SK-N-SH treated with all-trans-retinoic acid at 6 μM for 48 hours (cell line): Measurements from ENCODE around the gene SFR1.

Experiments used
- ATAC-seq: fragments of 200-7000 bp; cut with Tn5 transposase; 3 replicates; pipeline ENCODE4 v1.9.1; 2020; ENCODE audit warnings: mild to moderate bottlenecking, moderate library complexity
- ARNTL ChIP-seq: fragments of 450-650 bp; formaldehyde crosslinking; IDR thresholded peaks from 2 replicates; pipeline ENCODE4 v1.5.0; 2020; ENCODE audit warnings: low read depth, mild to moderate bottlenecking, moderate library complexity, borderline replicate concordance
- BACH2 ChIP-seq: fragments of 250-450 bp; sonication (Bioruptor Pico); IDR thresholded peaks from 2 replicates; pipeline ENCODE4 v1.9.0; 2021; ENCODE audit warnings: mild to moderate bottlenecking, borderline replicate concordance
- CSDC2 ChIP-seq: fragments of 250-450 bp; sonication (Bioruptor Pico); IDR thresholded peaks from 2 replicates; pipeline ENCODE4 v1.5.0; 2020; ENCODE audit warnings: mild to moderate bottlenecking, moderate library complexity
- CSRNP3 ChIP-seq: fragments of 250-450 bp; sonication (Bioruptor Pico); IDR thresholded peaks from 2 replicates; pipeline ENCODE4 v1.5.1; 2021; ENCODE audit warnings: mild to moderate bottlenecking, moderate library complexity
- GLIS3 ChIP-seq: fragments of 250-450 bp; sonication (Bioruptor Pico); IDR thresholded peaks from 2 replicates; pipeline ENCODE4 v1.5.0; 2020; ENCODE audit warnings: mild to moderate bottlenecking, moderate library complexity
- ISL1 ChIP-seq: fragments of 250-450 bp; sonication (Bioruptor Pico); IDR thresholded peaks from 2 replicates; pipeline ENCODE4 v2.1.2; 2022; ENCODE audit warnings: mild to moderate bottlenecking, moderate library complexity
- OSR1 ChIP-seq: fragments of 250-450 bp; sonication (Bioruptor Pico); IDR thresholded peaks from 2 replicates; pipeline ENCODE4 v1.8.0; 2022; ENCODE audit warnings: moderate library complexity, mild to moderate bottlenecking, inconsistent platforms
- PATZ1 ChIP-seq: fragments of 250-450 bp; sonication (Bioruptor Pico); IDR thresholded peaks from 2 replicates; pipeline ENCODE4 v1.8.0; 2020; ENCODE audit warnings: mild to moderate bottlenecking, moderate library complexity, borderline replicate concordance
- POU6F1 ChIP-seq: fragments of 250-450 bp; sonication (Bioruptor Pico); IDR thresholded peaks from 2 replicates; pipeline ENCODE4 v1.8.0; 2021; ENCODE audit warnings: low read depth, mild to moderate bottlenecking, moderate library complexity, borderline replicate concordance
- PPARA ChIP-seq: fragments of 250-450 bp; sonication (Bioruptor Pico); IDR thresholded peaks from 2 replicates; pipeline ENCODE4 v1.5.0; 2020; ENCODE audit warnings: mild to moderate bottlenecking, borderline replicate concordance
- RARB ChIP-seq: fragments of 250-450 bp; sonication (Bioruptor Pico); IDR thresholded peaks from 2 replicates; pipeline ENCODE4 v1.8.0; 2021; ENCODE audit warnings: mild to moderate bottlenecking, moderate library complexity
- TSHZ2 ChIP-seq: fragments of 250-450 bp; sonication (Bioruptor Pico); IDR thresholded peaks from 2 replicates; pipeline ENCODE4 v1.5.0; 2020; ENCODE audit warnings: mild to moderate bottlenecking, moderate library complexity
- ZC3H10 ChIP-seq: fragments of 250-450 bp; sonication (Bioruptor Pico); IDR thresholded peaks from 2 replicates; pipeline ENCODE4 v1.5.1; 2021; ENCODE audit warnings: mild to moderate bottlenecking, moderate library complexity
- ZFP30 ChIP-seq: fragments of 450-650 bp; formaldehyde crosslinking; IDR thresholded peaks from 2 replicates; pipeline ENCODE4 v1.5.0; 2022; ENCODE audit warnings: mild to moderate bottlenecking, moderate library complexity
- ZNF565 ChIP-seq: fragments of 450-650 bp; formaldehyde crosslinking; conservative IDR thresholded peaks from 2 replicates; pipeline ENCODE4 v1.5.0; 2020; ENCODE audit warnings: low read depth, mild to moderate bottlenecking, moderate library complexity
- ZNF70 ChIP-seq: fragments of 450-650 bp; formaldehyde crosslinking; IDR thresholded peaks from 2 replicates; pipeline ENCODE4 v1.5.0; 2020; ENCODE audit warnings: mild to moderate bottlenecking, moderate library complexity
- ZNF8 ChIP-seq: fragments of 450-650 bp; formaldehyde crosslinking; IDR thresholded peaks from 2 replicates; pipeline ENCODE4 v1.5.0; 2020; ENCODE audit warnings: mild to moderate bottlenecking, moderate library complexity
- TF ChIP-seq, protein P1 (sequence below): fragments of 250-450 bp; sonication (Bioruptor Pico); IDR thresholded peaks from 2 replicates; pipeline ENCODE4 v1.5.1; 2020; ENCODE audit warnings: low read depth, mild to moderate bottlenecking, moderate library complexity

Gene SFR1

DNA sequence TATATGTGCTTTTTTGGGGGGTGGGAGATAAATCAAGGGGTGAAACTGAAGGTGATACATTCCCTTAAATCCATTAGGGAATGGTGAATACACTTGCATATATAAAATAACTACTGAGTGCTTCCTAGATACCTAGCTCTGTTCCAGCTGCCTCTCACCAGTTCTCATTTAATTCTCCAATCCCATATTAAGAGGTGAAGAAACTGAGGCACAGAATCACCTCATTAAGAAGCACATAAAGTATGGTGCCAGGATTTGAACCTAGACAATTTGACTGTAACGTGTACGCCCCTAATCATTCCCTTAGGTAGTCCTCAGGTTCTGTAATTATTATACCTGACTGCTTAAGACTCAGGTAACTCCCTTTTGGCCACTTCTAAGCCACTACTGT, 1.5 kb upstream of the SFR1 start:
- no peak for TF ChIP-seq TSHZ2 (CRISPR knock-in tag)
- TF ChIP-seq CSDC2 (CRISPR knock-in tag): 0 out of 2 replicates have a peak, but pooled peaks have one; percentile 21
- TF ChIP-seq, protein P1, sequence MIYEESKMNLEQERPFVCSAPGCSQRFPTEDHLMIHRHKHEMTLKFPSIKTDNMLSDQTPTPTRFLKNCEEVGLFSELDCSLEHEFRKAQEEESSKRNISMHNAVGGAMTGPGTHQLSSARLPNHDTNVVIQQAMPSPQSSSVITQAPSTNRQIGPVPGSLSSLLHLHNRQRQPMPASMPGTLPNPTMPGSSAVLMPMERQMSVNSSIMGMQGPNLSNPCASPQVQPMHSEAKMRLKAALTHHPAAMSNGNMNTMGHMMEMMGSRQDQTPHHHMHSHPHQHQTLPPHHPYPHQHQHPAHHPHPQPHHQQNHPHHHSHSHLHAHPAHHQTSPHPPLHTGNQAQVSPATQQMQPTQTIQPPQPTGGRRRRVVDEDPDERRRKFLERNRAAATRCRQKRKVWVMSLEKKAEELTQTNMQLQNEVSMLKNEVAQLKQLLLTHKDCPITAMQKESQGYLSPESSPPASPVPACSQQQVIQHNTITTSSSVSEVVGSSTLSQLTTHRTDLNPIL (CRISPR knock-in tag): no peak
- ATAC-seq: no peak

DNA sequence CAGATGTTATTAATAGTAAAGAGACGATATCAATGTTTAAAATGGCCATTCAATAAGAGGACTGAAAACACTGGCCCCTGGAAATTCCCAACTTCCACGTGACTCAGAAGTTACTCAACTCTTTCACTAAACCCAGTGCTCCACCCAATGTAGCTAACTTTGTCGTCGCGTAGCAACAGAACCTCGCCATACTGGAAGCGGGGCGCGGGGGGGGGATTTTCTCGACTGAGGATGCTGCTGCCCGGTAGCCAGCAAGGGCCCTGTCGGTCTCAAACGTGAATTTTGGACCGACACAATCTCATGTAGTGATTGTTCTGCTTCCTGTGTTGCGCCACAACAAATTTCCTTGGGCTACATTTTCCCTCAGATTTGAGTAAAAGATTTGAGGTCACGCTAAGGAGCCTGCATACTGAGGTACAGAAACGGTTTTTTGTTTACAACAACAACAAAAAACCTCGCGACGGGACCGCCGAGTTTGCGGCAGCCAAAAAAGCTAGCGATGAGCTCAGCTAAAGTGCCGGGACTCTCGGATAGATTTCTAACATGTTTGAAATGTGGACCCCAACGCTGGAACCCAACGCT, 977 bp upstream of the SFR1 start:
- TF ChIP-seq BACH2 (no peak), PATZ1 (CRISPR knock-in tag) (peak; percentile 82; the same call in 1 of the 2 replicates)
- ATAC-seq: peak; percentile 76

DNA sequence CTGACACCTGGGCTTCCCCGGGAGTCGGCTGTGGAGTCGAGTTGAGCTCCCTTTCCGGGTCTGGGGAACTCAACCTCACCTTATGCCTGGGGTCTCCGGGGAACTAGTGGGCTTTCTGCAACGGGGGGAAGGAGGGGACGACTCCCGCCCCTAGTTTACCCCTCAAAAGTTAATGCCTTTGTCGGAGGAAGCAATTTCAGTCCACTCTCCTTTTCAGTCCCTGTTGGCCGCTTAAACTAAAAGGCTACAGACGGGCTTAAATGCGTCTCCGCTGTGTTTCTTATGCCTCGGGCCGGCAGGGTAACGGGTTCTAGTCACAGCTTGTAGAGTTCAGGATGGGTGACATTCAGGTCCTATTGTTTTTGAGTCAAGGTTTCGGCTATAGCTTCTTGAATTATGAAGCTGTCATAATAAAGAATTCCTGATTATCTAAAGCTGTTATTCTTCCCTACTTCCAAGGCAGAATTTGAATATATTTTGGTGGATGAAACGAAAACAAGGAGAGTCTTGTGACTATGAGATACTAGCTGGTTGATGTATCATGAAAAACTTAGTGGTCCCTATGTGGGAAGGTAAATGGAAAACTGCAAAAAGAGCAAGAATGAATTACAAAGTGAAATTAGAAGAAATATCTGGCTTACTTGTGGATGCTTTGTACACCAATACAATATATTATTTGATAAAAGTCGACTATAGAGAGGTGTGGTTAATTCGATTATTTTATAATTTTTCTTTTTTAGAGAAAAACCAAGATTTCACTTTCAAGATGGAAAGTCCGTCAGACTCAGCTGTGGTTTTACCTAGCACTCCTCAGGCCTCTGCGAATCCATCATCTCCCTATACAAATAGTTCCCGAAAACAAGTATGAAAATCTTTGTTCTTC, 495 bp downstream of the SFR1 start:
- ATAC-seq: peak; percentile 1; the same call in 2 of the 3 replicates
- TF ChIP-seq ARNTL (no peak), ZNF565 (CRISPR knock-in tag) (no peak), ZNF8 (CRISPR knock-in tag) (no peak), GLIS3 (CRISPR knock-in tag) (no peak), CSRNP3 (CRISPR knock-in tag) (no peak), PATZ1 (CRISPR knock-in tag) (no peak), OSR1 (CRISPR knock-in tag) (no peak), PPARA (CRISPR knock-in tag) (no peak), POU6F1 (CRISPR knock-in tag) (no peak), ISL1 (CRISPR knock-in tag) (no peak), ZFP30 (CRISPR knock-in tag) (no peak), RARB (CRISPR knock-in tag) (no peak), TSHZ2 (CRISPR knock-in tag) (no peak), ZC3H10 (CRISPR knock-in tag) (no peak), ZNF70 (no peak), CSDC2 (CRISPR knock-in tag) (no peak)
- TF ChIP-seq, all 23 proteins: peak for 0
